ENCODE data around the gene SPRED2.

- TF ChIP-seq YY1 (IDR thresholded peaks at IDR 0.05; ENCODE audit: insufficient read depth, insufficient read length) (no peak), ZNF274 (IDR thresholded peaks at IDR 0.05; ENCODE audit: low read depth, low read length) (no peak), SUZ12 (IDR thresholded peaks at IDR 0.05; ENCODE audit: extremely low read depth, insufficient read depth, insufficient read length) (no peak)
These were observed 120.8 kb downstream of the SPRED2 start for GRCh38 chr2:65311596-65311995.
